ENCODE data around the gene RPN2. TPM values are rescaled to one million over a fixed set of nuclear protein-coding genes. Genes with fewer than 3 reads are reported as not detected.

RPN2 gene
- total RNA-seq, 1 experiment from 2014 or later, result 220 TPM

GRCh38 chr20:37133952-37134351, 45.2 kb upstream of the RPN2 start:
- no peaks in the 10 kb centered on the region for H3K4me1 ChIP-seq (ENCODE audit: control insufficient read depth in 1 of 2, insufficient read depth in 2 of 2, low read length in 2 of 2)
- no peak overlapping the region for H3K27ac ChIP-seq (ENCODE audit: low read depth, low read length)
- TF ChIP-seq POLR2AphosphoS5 (IDR thresholded peaks at IDR 0.05; ENCODE audit: low read depth, low read length) (no peak), JUND (IDR thresholded peaks at IDR 0.05) (no peak), ATF3 (IDR thresholded peaks at IDR 0.05) (no peak), CTCF (IDR thresholded peaks at IDR 0.05 in 2 of 3, conservative IDR thresholded peaks at IDR 0.05 in 1 of 3; ENCODE audit: borderline replicate concordance in 1 of 3, insufficient read depth in 1 of 3, low read depth in 2 of 3, low read length in 2 of 3) (no peak), EZH2phosphoT487 (IDR thresholded peaks at IDR 0.05; ENCODE audit: borderline replicate concordance) (no peak), TCF7L2 (IDR thresholded peaks at IDR 0.05; ENCODE audit: borderline replicate concordance, extremely low read depth, insufficient read depth, insufficient read length) (no peak), ZFX (IDR thresholded peaks at IDR 0.05) (no peak), CBX3 (IDR thresholded peaks at IDR 0.05; ENCODE audit: low read depth) (no peak), POLR2A (IDR thresholded peaks at IDR 0.05; ENCODE audit: borderline replicate concordance, extremely low read depth, insufficient read depth, insufficient read length) (no peak), FOSL1 (IDR thresholded peaks at IDR 0.05; ENCODE audit: low read depth) (no peak), REST (IDR thresholded peaks at IDR 0.05; ENCODE audit: low read depth) (no peak), RAD21 (IDR thresholded peaks at IDR 0.05; ENCODE audit: low read depth) (no peak), CEBPB (IDR thresholded peaks at IDR 0.05; ENCODE audit: low read depth) (no peak), SRF (IDR thresholded peaks at IDR 0.05; ENCODE audit: low read depth) (no peak), EZH2 (IDR thresholded peaks at IDR 0.05) (no peak), MAX (IDR thresholded peaks at IDR 0.05) (no peak)
- H3K9ac ChIP-seq (ENCODE audit: low read length), result no peak overlapping the region
- H2AFZ ChIP-seq (ENCODE audit: low read depth, low read length, poor library complexity, severe bottlenecking), result no peak overlapping the region
- no peaks in the 10 kb centered on the region for H3K9me2 ChIP-seq (ENCODE audit: insufficient read depth)
- H3K4me3 ChIP-seq (replicated peaks in 1 of 2; ENCODE audit: low read depth in 1 of 2, low read length in 2 of 2), result no peak overlapping the region
- ChIA-PET RAD21 (ENCODE audit: low non-redundant PET in 1 of 2, low total read pairs in 2 of 2, uncharacterized antibody in 2 of 2, unreplicated experiment in 2 of 2) (no interaction called here), CTCF (no interaction called here), POLR2A (no interaction called here)
- H3K4me2 ChIP-seq (ENCODE audit: low read length), result no peak overlapping the region
- DNase-seq (ENCODE audit: low read depth, low spot score), result no peak
- ATAC-seq, result no peak
- H3K79me2 ChIP-seq (ENCODE audit: insufficient read depth, low read length), result no peaks in the 10 kb centered on the region
- no peaks in the 10 kb centered on the region for H3K36me3 ChIP-seq (ENCODE audit: control insufficient read depth in 1 of 2, insufficient read depth in 2 of 2, low read length in 2 of 2)
- no peaks in the 10 kb centered on the region for H3K9me3 ChIP-seq (ENCODE audit: control insufficient read depth in 1 of 2, insufficient read depth in 1 of 2, low read depth in 1 of 2, low read length in 2 of 2)
- peaks cover 6% of the 10 kb centered on the region; the same call in 1 of the 2 replicates for H3K27me3 ChIP-seq (ENCODE audit: insufficient read depth, low read length)
- intact Hi-C loops (cut with micrococcal nuclease), result no loop called here
- no peaks in the 10 kb centered on the region for H4K20me1 ChIP-seq (ENCODE audit: insufficient read depth)
- BruUV-seq (replicated peaks), result no TSS peak

Measured in HCT116 (cell line).